ENCODE measurements around the gene ZNF318.

Gene ZNF318

GRCh38 chr6:43334466-43335095 is 34.9 kb downstream of the ZNF318 start:
- peaks cover 21% of the 10 kb centered on the region for H3K36me3 ChIP-seq (ENCODE audit: insufficient read depth, insufficient read length, low read length)
- peak; percentile 39 for DNase-seq (ENCODE audit: low read depth, low spot score)
- no peak overlapping the region for H3K4me3 ChIP-seq (ENCODE audit: insufficient read length, low read depth)
- H3K4me1 ChIP-seq (ENCODE audit: insufficient read depth, insufficient read length): no peaks in the 10 kb centered on the region
- H3K27me3 ChIP-seq (ENCODE audit: insufficient read depth, insufficient read length): no peaks in the 10 kb centered on the region
- TF ChIP-seq SUZ12 (IDR thresholded peaks at IDR 0.05; ENCODE audit: extremely low read depth, insufficient read depth, insufficient read length): no peak
- no peak for TF ChIP-seq YY1 (IDR thresholded peaks at IDR 0.05; ENCODE audit: insufficient read depth, insufficient read length)
- no peak for TF ChIP-seq ZNF274 (IDR thresholded peaks at IDR 0.05; ENCODE audit: low read depth, low read length)
- no peak overlapping the region for H3K9ac ChIP-seq (ENCODE audit: insufficient read length, low read depth)
- no peaks in the 10 kb centered on the region for H3K9me3 ChIP-seq (ENCODE audit: insufficient read depth, low read length)

DNA sequence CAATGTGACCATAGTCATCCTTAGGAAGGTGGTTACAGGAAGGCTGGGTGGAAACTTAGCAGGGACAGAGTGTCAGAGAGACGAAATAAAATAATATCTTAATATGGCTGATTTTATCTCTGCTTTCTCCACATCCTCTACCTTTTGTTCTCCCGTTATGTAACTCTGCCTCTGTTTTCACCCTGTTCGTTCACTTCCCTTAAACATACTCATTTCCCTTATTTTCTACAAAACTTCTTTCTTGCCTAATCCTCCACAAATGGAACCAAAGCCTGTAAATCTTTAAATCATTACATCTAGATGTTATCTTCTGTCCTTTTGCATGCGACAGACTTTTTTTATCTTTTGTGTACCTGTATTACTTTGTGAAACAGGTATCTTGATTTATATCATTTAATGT is 37.6 kb downstream of the ZNF318 start:
- no peak for TF ChIP-seq YY1 (IDR thresholded peaks at IDR 0.05; ENCODE audit: insufficient read depth, insufficient read length)
- TF ChIP-seq SUZ12 (IDR thresholded peaks at IDR 0.05; ENCODE audit: extremely low read depth, insufficient read depth, insufficient read length): no peak
- no peak for TF ChIP-seq ZNF274 (IDR thresholded peaks at IDR 0.05; ENCODE audit: low read depth, low read length)
- no peaks in the 10 kb centered on the region for H3K9me3 ChIP-seq (ENCODE audit: insufficient read depth, low read length)
- H3K4me3 ChIP-seq (ENCODE audit: insufficient read length, low read depth): no peak overlapping the region
- no peak overlapping the region for H3K9ac ChIP-seq (ENCODE audit: insufficient read length, low read depth)
- no peaks in the 10 kb centered on the region for H3K27me3 ChIP-seq (ENCODE audit: insufficient read depth, insufficient read length)
- peaks cover 5% of the 10 kb centered on the region for H3K36me3 ChIP-seq (ENCODE audit: insufficient read depth, insufficient read length, low read length)
- no peaks in the 10 kb centered on the region for H3K4me1 ChIP-seq (ENCODE audit: insufficient read depth, insufficient read length)
- no peak for DNase-seq (ENCODE audit: low read depth, low spot score)

- no peaks in the 10 kb centered on the region for H3K9me3 ChIP-seq (ENCODE audit: insufficient read depth, low read length)
- TF ChIP-seq ZNF274 (IDR thresholded peaks at IDR 0.05; ENCODE audit: low read depth, low read length) (no peak), SUZ12 (IDR thresholded peaks at IDR 0.05; ENCODE audit: extremely low read depth, insufficient read depth, insufficient read length) (no peak), YY1 (IDR thresholded peaks at IDR 0.05; ENCODE audit: insufficient read depth, insufficient read length) (no peak)
- H3K4me1 ChIP-seq (ENCODE audit: insufficient read depth, insufficient read length): no peaks in the 10 kb centered on the region
- DNase-seq (ENCODE audit: low read depth, low spot score): no peak
- H3K9ac ChIP-seq (ENCODE audit: insufficient read length, low read depth): no peak overlapping the region
- no peaks in the 10 kb centered on the region for H3K27me3 ChIP-seq (ENCODE audit: insufficient read depth, insufficient read length)
- no peak overlapping the region for H3K4me3 ChIP-seq (ENCODE audit: insufficient read length, low read depth)
- H3K36me3 ChIP-seq (ENCODE audit: insufficient read depth, insufficient read length, low read length): peaks cover 4% of the 10 kb centered on the region
These were observed 38.0 kb downstream of the ZNF318 start for GRCh38 chr6:43331470-43331869.

DNA sequence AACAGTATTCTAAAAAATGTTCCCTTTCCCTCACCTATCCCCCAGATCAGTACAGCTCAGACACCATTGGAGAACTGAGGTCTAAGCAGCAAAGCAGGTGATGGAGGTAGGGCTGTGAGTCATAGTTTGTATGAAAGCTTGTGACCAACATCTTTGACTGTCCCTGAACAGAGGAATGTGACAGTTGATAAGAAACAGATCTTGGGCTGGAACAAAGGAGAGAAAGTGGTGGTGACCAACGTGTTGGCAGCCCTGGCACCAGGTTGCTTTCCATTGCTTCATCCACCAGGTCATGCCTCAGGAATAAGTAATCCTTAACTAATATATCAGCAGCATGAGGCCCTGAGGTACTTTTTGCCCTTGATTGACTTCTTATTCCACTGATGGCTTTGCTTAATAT is 40.9 kb downstream of the ZNF318 start:
- no peak for DNase-seq (ENCODE audit: low read depth, low spot score)
- Histone ChIP-seq H3K36me3 (ENCODE audit: insufficient read depth, insufficient read length, low read length) (no peaks in the 10 kb centered on the region), H3K4me3 (ENCODE audit: insufficient read length, low read depth) (no peak overlapping the region), H3K9ac (ENCODE audit: insufficient read length, low read depth) (no peak overlapping the region), H3K27me3 (ENCODE audit: insufficient read depth, insufficient read length) (no peaks in the 10 kb centered on the region), H3K9me3 (ENCODE audit: insufficient read depth, low read length) (no peaks in the 10 kb centered on the region), H3K4me1 (ENCODE audit: insufficient read depth, insufficient read length) (no peaks in the 10 kb centered on the region)
- no peak for TF ChIP-seq SUZ12 (IDR thresholded peaks at IDR 0.05; ENCODE audit: extremely low read depth, insufficient read depth, insufficient read length)

DNA sequence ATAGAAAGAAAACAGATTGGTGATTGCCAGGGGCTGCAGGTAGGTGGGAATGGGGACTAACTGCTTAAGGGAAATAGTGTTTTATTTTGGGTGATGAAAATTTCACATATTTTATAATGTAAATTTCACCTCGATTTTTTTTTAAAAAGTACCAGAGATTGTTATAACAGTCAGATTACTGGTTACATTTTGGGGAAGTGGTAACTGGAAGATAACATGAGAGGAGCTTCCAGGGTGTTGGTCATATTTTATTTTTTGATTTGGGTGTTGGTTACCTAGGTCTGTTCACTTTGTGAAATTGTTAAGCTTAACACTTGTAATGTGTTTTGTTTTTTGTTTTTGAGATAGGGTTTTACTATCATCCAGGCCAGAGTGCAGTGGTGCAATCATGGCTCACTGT is 43.6 kb downstream of the ZNF318 start:
- no peak for DNase-seq (ENCODE audit: low read depth, low spot score)
- no peaks in the 10 kb centered on the region for H3K9me3 ChIP-seq (ENCODE audit: insufficient read depth, low read length)

GRCh38 chr6:43318011-43318410 is 51.4 kb downstream of the ZNF318 start:
- no peaks in the 10 kb centered on the region for H3K4me1 ChIP-seq (ENCODE audit: insufficient read depth, insufficient read length)
- H3K9ac ChIP-seq (ENCODE audit: insufficient read length, low read depth): no peak overlapping the region
- no peak for DNase-seq (ENCODE audit: low read depth, low spot score)
- no peaks in the 10 kb centered on the region for H3K9me3 ChIP-seq (ENCODE audit: insufficient read depth, low read length)
- no peaks in the 10 kb centered on the region for H3K27me3 ChIP-seq (ENCODE audit: insufficient read depth, insufficient read length)
- no peak for TF ChIP-seq YY1 (IDR thresholded peaks at IDR 0.05; ENCODE audit: insufficient read depth, insufficient read length)
- no peak for TF ChIP-seq SUZ12 (IDR thresholded peaks at IDR 0.05; ENCODE audit: extremely low read depth, insufficient read depth, insufficient read length)
- TF ChIP-seq ZNF274 (IDR thresholded peaks at IDR 0.05; ENCODE audit: low read depth, low read length): no peak
- no peaks in the 10 kb centered on the region for H3K36me3 ChIP-seq (ENCODE audit: insufficient read depth, insufficient read length, low read length)
- H3K4me3 ChIP-seq (ENCODE audit: insufficient read length, low read depth): no peak overlapping the region

More for the DNA sequence above, 43.6 kb downstream of the ZNF318 start:
- Histone ChIP-seq H3K4me1 (ENCODE audit: insufficient read depth, insufficient read length) (no peaks in the 10 kb centered on the region), H3K9ac (ENCODE audit: insufficient read length, low read depth) (no peak overlapping the region), H3K36me3 (ENCODE audit: insufficient read depth, insufficient read length, low read length) (no peaks in the 10 kb centered on the region), H3K4me3 (ENCODE audit: insufficient read length, low read depth) (no peak overlapping the region), H3K27me3 (ENCODE audit: insufficient read depth, insufficient read length) (no peaks in the 10 kb centered on the region)
- TF ChIP-seq YY1 (IDR thresholded peaks at IDR 0.05; ENCODE audit: insufficient read depth, insufficient read length): no peak
- TF ChIP-seq ZNF274 (IDR thresholded peaks at IDR 0.05; ENCODE audit: low read depth, low read length): no peak
- TF ChIP-seq SUZ12 (IDR thresholded peaks at IDR 0.05; ENCODE audit: extremely low read depth, insufficient read depth, insufficient read length): no peak

GRCh38 chr6:43313813-43314212 is 55.6 kb downstream of the ZNF318 start:
- DNase-seq (ENCODE audit: low read depth, low spot score): no peak
- Histone ChIP-seq H3K36me3 (ENCODE audit: insufficient read depth, insufficient read length, low read length) (no peaks in the 10 kb centered on the region), H3K9me3 (ENCODE audit: insufficient read depth, low read length) (no peaks in the 10 kb centered on the region), H3K4me1 (ENCODE audit: insufficient read depth, insufficient read length) (no peaks in the 10 kb centered on the region), H3K27me3 (ENCODE audit: insufficient read depth, insufficient read length) (no peaks in the 10 kb centered on the region), H3K9ac (ENCODE audit: insufficient read length, low read depth) (no peak overlapping the region), H3K4me3 (ENCODE audit: insufficient read length, low read depth) (no peak overlapping the region)
- TF ChIP-seq YY1 (IDR thresholded peaks at IDR 0.05; ENCODE audit: insufficient read depth, insufficient read length) (no peak), SUZ12 (IDR thresholded peaks at IDR 0.05; ENCODE audit: extremely low read depth, insufficient read depth, insufficient read length) (no peak)
